Kidney glomerular epithelial cell (primary cell): ENCODE measurements around the gene PAX5.

Experiments used
- DNase-seq: peaks from one replicate; lab custom pipeline; 2025; lab: John Stamatoyannopoulos, UW

PAX5 gene

GRCh38 chr9:36987891-36988290 lies 46.2 kb downstream of the PAX5 start:
- no peak for DNase-seq

- no peak for DNase-seq
Observed at GRCh38 chr9:36987409-36987808, 46.7 kb downstream of the PAX5 start.

DNA sequence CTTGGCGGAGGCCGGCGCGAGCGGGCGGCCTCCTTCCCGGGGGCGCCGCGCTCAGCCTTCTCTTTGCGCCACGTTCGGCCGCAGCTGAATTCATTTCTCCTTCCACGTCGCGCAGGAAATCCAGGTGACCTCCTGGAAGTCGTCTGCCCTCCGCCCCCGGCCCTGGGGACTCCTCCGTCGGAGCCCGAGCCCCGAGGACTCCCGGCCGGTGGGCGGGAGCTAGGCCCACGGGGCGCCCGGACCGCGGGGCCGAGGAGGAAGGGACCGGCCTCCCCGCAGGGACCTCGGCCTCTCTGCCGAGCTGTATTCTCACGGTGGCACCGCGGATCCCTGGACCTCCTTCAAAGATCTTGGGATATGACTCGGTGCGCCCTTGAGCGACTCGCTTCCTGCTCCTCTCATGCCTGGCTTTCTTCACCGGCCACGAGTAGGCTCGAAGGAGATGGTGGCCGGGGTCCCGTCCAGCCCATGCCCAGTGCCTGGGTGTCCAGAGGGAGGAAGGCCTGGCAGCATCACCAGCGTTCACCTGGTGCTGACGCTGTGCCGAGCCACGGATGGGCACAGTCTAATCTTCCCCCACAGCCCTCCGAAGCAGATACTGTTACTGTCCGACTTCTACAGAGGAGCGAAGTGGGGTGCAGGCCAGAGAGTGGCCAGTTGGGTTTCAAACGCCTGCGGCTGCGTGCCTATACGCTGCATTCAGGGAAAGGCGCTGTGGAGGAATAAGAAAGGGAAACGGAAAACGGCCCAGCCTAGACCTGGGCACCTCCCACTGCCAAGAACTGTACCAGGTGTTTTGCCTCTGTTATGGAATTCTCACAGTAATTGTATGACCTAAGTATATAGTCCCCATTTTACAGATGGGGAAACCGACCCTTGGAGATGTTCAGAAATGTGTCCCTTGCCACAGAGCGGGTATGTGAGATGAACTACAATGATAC lies 47.3 kb downstream of the PAX5 start:
- DNase-seq: no peak

GRCh38 chr9:36985769-36986467 lies 48.1 kb downstream of the PAX5 start:
- no peak for DNase-seq

- no peak for DNase-seq
Observed at GRCh38 chr9:36985061-36985768, 48.9 kb downstream of the PAX5 start.

DNA sequence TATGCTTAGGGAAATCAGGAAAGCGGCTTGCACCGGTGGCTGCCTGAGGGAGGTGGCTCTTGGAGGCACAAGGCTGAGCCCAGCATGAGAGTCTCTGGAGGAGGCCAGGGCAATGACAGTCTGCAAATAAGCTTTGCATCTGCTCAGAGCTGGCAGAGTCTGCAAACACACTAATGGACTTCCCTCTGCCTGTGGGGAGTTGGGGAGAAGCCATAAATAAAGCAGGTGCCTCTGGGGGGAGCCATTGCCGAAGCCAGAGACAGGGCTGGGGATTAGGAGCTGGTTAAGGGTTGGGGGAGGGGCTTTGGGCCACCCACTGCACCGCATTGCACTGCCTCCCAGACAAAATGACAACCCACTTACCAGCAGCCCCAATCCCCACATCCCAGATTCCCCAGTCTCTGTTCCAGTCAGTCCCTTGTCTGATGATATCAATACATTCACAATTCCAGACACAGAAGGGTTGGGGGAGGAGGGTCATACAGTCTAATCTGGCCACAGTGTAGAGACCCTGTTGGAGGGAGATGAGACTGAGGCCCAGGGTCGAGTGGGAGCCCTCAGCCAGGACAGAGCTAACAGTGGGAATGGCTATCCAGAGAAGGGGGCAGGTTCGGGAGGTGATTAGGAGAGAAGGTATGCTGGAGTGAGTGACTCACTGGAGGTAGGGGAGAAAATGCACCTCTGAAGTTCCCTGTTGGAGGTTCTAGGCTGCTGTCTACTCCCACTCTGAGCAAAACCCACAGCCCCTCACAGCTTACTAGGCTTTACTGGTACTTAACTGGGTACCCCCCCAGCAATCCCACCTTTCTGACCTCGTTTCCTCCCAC lies 53.7 kb downstream of the PAX5 start:
- no peak for DNase-seq

DNA sequence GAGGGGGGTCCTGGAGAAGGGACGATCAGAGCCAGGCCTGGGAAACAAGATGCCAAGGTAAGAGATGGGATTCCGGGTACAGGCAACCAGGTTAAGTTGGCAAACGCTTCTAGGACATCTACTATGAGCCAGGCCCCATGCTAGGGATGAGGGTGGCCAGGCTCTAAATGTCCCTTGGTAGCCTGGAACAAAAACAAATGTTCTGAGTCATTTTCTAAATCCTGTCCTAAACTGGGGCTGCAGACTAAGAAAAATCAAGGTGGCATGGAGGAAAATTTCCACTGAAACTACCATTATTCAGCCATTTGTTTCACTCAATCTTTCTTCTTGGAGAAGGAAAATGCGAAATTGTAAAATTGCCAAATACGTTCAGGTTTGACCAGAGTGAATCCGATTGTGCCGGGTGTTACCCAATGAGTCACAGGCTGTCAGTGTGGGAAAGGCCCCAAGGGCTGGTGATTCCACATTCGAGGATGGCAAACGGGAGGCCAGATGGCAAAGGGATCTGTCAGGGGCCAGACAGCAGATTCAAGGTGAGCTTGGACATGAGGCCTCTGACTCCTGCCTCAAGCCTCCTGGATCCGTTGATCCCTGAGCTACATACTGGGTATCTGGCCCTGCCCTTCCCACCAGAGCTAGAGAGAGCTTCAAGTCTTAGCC lies 57.6 kb downstream of the PAX5 start:
- no peak for DNase-seq

DNA sequence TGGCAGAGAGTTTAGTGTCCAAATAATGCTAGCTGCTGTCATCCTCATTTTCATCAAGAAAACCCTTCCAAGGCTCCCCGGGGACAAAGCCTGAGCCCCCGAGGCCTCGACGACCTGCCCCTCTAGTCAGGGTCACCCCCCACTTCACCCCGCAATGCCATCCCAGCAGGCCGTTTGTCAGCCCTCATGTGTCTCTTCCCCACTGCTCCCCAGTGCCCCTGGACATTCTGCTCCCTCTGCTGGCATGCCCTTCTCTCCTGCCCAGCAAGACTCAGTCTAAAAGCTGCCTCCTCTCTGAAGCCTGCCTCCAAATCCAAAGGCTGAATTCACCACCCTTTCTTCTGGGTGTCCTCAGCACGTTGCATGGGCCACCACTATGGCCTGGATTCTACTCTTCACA lies 59.3 kb downstream of the PAX5 start:
- no peak for DNase-seq

DNA sequence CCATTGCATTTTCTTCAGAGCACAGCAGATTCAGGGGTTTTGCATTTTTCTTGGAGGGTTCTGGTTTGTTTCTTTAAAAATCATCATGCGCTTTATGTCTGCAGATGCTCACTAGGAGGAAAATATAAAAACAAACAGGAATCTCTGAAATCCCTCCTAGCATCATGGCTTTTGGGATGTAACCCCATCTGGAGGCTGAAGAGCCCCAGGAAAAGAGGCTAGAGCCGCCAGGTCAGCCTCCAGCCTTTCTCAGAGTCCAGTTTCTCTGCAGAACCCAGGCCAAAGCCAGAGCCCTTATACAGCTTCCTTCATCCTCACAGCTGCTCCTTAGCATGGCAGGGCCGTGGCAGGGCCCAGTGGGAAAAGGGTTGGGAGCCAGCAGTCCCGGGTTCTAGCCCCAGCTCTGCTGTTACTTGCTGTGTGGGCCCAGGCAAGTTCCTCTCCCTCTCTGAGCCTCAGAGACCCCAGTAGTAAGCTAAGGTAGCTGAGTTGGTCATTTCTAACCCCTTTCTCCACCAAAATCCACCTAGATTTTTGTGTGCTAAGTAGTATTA lies 62.1 kb downstream of the PAX5 start:
- no peak for DNase-seq

DNA sequence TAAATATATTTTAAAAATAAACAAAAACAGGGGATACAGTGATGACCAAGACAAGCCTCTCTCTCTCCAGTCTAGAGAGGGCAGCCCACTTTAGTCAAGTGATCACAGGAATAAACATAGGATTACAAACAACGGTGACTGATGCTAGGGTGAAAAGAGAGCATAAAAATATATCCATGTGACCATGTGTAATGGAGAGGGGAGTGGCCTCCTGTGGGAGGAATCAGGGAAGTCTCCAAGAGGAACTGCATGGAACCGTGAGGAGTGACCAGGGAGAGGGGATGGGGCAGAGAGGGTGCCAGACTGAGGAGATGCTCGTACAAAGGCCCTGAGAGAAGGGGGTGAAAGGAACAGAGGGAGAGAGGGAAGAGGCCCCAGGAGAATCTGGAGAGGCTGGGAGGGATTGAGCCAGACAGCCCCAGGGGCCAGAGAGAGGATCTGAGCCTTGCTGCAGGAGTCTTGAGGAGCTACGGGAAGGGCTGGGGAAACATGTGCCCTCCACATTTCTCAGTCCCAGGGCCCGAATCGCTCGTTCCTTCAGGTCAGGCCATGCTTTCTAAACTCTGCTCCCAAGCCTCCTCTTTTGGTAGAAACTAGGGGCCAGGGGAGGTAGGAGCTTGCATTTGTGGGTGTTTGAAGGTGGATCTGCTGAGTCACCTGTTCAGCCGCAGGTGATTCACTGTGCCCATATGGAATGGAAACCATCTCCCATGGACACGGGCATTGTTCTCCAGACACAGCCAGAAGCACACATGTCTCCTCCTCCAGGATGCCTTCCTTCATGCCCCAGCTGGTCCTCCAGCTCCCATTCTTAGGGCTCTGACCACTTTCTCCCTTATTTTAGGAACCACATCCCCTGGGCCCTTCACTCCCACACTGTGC lies 63.8 kb downstream of the PAX5 start:
- no peak for DNase-seq

- DNase-seq: no peak
Observed at GRCh38 chr9:36969216-36969771, 64.8 kb downstream of the PAX5 start.

DNA sequence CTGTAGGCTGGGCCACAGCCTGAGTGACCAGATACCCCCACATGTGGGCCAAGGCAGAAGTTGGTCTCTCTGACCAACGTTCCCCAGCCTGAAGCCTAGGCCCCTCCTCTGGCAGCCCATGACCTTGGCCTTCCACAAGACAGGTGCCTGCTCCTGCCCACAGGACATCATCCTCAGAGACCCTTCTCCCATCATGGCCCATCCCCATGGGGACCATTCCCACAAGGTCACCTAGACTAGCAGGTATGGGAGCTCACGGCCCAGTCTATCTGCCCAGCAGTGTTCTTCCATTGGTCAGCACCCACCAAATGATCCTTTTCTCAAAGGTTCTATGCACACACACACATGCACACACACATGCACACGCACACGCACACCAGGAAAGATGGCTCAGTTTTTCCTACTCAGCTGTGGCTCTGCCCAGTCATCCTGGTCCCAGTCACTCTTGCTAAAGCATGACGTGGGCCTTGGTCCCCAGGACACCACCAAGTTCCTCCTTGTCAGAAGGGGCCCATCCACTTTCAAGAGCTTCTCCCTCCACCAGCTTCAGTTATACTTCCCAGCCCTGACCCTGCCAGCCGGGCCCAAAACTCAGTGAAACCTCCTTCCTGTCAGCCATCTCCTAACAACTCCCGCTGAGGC lies 65.4 kb downstream of the PAX5 start:
- no peak for DNase-seq

- no peak for DNase-seq
Observed at GRCh38 chr9:36967997-36968396, 66.1 kb downstream of the PAX5 start.

- DNase-seq: no peak
Observed at GRCh38 chr9:36966371-36967097, 67.5 kb downstream of the PAX5 start.

DNA sequence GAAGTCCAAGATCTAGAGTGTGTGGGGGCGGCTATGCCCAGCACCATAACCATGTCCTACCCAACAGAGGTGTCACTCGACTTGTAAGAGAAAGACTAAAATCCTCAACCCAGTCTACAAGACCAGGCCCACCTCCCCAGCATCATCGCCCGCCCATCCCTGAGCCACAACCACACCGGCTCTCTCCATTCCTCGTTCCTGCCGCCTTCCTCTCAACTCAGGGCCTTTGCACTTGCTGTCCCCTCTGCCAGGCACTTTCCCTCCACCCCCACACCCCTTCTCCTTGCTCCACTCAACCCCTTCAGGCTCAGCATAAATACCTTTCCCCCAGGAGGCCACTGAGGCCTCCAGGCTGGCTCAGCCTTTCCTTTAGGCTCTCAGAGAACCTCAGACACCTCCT lies 69.3 kb downstream of the PAX5 start:
- no peak for DNase-seq

- no peak for DNase-seq
Observed at GRCh38 chr9:36963346-36963745, 70.7 kb downstream of the PAX5 start.

DNA sequence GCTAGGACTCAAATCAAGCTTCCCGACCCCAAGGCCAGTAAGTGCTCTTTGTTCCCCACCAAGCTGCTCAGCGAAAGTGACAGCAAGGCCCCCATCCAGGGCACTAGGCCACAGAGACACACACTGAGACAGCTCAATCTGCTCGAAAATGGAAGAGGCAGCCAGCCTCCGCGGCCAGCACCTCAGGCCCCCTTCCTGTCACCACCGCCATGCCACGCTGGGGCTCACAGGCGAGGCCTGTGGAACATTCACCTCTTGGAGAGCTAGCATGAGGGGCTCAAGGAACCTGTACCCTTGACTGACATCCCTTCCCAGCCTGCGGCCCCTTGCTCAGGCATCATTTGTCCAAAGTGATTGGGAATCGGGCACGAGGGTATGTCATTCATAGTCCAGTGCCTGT lies 71.4 kb downstream of the PAX5 start:
- no peak for DNase-seq

DNA sequence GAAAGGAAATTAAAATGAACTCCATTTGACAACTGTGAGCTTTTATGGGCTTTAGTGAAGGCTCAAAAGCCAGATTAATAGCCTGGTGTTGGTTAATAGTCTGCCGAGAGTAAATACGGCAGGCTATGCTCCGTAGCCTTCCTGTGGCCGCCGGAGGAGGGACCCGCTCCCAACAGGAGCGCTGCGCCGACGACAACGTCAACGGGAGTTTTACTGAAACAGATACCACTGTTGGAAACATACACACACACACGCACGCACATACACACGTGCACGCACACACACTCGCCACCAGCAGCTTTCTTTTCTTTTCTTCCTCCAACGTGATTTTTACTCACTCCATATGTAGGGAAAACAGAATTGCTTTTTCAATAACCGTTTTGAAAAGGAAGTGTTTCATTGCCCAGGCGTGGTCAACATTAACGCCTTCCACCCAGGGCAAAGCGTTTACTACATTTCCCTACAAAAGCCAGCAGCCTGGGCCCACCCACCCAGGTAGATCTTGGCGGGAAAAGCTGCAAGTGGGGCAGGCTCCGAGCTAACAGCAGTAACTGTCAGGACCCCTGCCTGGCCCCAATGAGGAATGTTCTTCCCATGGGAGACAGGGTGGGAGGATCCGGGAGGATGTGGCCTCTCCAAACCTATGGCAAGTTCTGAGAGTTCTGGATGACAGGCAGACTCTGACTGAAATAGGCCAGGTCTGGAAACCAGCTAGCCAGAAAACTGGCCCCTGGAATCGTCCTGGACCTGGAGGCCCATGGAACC lies 72.3 kb downstream of the PAX5 start:
- DNase-seq: no peak
